Stimulated activated CD4-positive, alpha-beta T cell treated with anti-CD3 and anti-CD28 coated beads, Interleukin-15, amount 100 ng/mL, for 1 hour (primary cell): ENCODE results near the gene GPX5.

Source experiments
- DNase-seq, 2 donors: peaks; one replicate each; pipeline ENCODE4 v3.0.0-alpha.2; 2020; ENCODE audit warnings: low read depth in 1 of 2, low spot score in 1 of 2

Gene GPX5

DNA sequence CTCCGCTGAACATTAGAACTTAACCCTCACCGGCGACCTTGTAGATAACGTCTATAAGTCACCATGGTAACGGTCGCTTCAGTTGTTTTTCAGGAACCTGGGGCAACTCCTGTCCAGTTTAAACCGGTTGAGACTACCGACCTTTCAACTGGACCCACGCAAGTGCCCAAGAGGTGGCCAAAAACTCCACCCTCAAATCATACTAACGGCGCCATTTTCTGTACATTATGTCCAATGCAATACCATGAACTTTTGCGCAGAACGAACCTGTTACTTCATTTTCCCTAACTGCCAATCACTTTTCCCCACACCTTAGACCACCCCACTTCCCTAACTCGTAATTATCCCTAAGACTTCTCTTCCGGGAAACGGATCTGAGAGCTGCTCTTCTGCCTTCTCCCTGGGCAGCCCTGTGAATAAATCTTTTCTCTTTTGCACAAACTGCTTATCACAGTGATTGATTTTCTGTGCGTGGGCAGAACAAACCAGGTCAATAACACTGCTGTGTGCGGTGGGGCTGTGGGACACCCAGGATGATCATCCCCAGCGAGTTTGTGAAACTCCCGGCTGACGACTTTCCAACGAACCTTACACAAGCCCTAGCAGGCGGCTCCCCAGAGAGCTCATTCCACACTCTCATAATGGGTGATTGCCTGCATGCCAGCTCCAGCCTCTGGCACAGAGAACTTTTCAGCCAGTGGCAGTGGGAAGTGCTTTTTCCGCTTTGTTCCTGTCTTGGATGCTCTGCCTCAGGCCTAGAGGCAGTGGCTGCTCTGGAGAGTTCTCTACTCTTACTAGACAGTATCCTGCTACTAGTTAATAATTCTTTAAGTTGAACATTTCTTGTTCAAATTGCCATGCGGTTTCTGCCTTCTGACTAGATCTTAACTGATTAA, 28.6 kb downstream of the GPX5 start:
- no peak for DNase-seq

DNA sequence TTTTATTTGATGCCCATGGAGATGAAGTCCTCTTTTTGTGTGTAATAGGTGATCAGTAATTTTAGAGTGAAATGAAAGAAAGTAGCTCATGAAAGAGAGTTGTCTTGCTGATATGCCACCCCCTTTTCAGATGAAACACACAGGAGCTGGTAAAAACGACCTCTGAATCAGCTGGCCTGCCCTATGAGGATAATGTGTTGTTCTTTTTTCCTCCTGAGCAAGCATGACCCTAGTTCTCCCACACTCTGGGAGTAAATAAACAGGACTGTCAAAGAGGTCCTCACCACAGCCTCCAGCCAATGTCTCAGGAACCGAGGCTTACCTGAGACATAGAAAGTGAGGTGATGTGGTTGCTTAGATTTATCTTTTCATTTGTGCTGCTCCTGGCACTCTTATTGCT, 29.5 kb downstream of the GPX5 start:
- DNase-seq: no peak

DNA sequence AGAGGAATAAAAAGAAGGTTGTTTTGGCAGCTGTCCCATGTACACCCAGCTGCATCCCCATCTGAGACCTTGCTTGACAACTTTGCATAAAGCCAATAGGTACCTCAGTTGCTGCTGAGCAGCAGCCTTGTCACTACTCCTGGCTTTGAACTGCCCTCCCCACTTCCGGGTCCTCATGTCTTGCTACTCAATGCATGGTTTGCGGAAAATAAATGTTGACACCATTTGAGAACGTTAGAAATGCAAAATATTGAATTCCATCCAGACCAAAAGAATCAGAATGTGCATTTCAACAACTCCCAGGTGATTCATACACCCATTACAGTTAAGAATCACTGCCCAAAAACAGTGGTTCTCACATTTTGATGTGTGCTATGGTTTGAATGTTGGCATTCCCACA, 32.9 kb downstream of the GPX5 start:
- no peak for DNase-seq

DNA sequence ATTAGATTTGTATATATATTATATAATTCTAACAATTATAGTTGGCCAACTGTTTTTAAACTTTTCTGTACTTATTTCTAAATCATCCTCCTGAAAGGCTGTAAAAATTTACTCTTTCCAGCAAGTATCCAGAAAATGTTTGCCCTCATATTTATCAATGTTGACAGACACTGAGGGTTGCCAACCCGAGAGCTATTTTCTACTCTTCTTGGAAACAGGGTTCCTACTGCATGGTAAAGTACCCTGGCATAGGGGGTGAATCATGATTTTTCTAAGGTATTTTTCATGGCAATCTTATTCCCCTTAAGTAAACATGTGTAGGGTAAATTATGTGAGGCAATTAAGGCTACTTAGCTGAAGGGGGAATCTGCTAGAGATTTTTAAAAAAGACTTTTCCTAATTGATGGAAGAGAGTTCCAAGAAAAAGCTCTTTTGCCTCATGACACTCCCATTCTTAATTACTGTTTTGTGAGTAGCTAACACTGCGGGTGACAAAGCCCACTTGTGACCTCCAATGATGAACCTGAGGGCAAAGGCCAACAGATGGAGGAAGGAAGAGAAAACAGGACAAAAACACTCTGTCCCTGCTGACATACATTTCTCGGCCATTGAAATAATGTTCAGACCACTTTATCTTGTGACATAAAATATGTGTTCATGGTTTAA, 37.9 kb downstream of the GPX5 start:
- no peak for DNase-seq

DNA sequence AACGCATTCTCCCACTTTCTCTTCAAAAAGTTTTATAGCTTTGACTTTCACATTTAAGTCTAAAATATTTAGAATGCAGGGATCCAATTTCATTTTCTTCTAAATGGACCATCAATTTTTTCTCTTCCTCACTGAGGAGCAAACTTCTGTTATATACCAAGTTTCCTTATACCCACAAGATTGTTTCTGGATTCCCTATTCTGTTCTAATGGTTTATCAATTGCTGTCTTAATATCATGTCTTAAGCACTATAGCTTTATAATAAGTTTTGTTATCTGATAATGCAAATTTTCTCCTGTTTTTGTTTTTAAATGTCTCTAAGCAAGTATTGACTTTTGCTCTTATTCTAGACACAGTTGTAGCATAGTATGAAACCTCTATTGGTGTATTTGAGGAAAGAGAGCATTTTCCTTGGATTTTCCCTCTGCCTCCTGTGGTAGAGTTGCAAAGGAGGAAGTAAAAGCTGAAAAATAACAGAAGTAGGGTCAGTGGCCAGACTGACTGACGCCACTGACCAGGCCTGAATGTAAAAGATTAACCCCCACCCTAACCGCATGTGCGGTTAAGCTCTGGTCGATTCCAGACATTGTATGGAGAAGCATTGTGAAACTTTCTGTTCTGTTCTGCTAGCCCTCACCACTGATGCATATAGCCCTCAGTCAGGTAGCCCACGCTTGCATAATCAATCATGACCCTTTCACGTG, 40.3 kb downstream of the GPX5 start:
- no peak for DNase-seq

DNA sequence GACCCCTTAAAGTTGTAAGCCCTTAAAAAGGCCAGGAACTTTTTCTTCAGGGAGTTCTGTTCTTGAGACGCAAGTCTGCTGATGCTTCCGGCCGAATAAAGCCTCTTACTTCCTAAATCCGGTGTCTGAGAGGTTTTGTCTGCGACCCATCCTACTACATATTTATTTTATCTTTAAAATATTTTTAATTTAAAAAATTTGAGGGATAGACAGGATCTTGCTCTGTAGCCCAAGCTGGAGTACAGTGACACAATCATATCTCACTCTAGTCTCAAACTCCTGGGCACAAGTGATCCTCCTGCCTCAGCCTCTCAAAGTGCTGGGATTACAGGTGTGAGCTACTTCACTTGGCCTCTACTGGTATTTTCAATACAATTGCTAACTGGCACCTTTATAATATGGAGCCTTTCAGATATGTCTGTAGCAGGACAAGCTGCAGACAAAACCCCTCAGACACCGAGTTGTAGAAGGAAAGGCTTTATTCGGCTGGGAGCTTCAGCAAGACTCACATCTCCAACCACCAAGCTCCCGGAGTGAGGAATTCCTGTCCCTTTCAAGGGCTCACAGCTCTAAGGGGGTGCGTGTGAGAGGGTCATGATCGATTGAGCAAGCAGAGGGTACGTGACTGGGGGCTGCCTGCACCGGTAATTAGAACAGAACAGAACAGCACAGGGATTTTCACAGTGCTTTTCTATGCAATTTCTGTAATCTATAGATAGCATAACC, 41.0 kb downstream of the GPX5 start:
- DNase-seq: no peak

DNA sequence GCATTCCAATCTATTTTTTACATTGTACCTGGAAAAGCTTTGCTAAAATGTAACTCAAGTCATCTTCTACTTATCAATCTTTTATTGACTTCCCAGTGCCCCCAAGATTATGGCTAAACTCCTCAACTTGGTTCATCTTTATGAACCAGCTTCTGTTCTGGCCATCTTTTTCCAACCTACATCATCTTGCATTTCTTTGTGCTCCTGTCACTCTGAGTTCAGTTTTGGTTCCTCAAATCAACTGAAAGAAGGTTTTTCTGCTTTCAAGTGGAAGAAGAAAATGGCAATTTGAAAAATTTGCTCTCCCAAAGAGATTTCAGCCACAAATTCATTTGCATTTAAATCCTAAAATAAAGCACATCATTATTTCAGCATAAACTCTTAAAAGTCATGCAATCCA, 41.8 kb downstream of the GPX5 start:
- no peak for DNase-seq

DNA sequence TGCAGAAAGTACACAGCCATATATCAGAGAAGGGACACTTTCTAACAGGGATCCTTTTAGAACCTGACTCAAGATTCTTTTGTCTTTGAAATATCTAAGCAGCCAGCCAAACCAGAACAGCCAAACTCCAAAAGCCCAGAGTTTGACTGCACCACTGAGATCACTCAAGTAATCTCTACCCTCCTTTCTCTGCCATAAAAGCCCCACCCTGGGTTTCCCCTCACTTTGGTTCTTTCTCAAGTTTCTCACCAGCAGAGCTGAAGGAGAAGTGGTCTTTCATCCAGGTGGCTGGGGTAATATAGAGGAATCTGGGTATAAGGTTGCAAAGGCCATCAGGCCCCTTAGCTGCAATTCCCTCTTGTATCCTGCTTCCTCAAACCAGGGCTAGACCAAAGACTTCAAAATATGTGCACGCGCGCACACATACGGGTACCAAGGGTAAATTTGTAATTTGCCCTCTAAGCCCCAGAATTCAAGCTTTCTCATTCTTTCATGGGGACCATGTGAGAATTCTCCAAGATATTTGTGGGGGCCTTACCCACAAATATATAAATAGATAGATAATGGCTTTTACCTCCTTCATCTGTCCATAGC, 42.9 kb downstream of the GPX5 start:
- DNase-seq: no peak

DNA sequence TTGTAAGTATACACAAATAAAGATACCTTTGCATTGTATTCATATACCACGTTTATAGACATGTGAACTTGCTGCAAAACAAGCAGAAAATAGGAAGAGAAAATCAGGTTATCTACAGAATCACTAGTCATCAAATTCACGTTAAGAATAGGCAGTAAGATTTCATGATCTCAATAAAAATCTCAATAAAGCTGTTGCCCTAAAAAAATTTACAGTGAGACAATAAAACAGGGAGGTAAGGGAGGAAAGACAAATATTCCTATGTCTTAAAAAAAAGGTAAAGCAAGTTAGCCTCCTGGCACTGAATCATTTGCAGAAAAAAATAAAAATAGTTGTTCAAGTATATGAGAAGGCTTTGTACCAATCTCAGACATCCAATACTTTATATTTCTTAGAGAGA, 44.1 kb downstream of the GPX5 start:
- DNase-seq: no peak

DNA sequence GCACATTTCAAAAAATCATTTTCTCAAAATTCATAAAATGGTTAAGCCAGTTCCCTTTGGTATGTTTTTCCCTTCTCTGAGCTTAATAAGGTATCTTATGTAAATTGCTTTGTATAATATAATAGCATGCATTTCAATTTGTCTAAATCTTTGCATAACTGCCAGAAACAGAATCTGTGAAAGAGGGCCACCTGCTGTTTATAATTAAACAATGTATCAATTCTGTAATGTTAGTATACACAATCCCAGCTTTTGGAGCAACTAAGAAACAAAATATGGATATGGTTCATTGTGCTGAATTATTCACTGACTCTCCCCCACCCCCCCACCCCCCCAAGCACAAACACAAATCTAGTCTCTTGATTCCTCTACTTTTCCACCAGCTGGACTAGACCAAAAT, 54.8 kb downstream of the GPX5 start:
- DNase-seq: no peak

DNA sequence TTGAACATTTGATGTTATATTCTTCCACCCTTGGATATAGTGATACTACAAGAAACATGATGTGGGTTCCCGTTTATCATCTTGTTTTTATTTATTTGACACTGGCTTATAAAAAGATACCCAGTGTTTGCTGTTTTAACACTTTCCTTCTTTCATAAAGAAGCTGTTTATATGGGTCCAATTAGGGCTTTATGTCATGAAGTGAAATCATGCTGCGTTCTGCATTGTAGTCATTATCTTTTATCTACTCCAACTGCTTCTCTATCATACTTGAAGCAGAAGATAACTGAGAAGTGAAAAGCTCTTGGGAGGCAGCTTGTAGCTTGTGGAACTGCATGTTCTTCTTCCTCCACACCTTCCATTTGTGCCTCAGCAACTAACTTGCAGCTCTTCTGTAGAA, 57.8 kb downstream of the GPX5 start:
- DNase-seq: no peak
